PC-9 (cell line): ENCODE data around the gene ADCK2.

Experiments used
- EZH2 ChIP-seq: fragments of 200-600 bp; sonication (generic); IDR thresholded peaks from 2 replicates; pipeline ENCODE4 v1.8.0; 2017; ENCODE audit warnings: antibody characterized with exemption, low read depth
- TF ChIP-seq, protein P1 (sequence below): fragments of 200-600 bp; sonication (generic); conservative IDR thresholded peaks from 2 replicates; pipeline ENCODE4 v1.6.1; 2017; ENCODE audit warnings: mixed run types, antibody characterized with exemption, mild to moderate bottlenecking, moderate library complexity

DNA sequence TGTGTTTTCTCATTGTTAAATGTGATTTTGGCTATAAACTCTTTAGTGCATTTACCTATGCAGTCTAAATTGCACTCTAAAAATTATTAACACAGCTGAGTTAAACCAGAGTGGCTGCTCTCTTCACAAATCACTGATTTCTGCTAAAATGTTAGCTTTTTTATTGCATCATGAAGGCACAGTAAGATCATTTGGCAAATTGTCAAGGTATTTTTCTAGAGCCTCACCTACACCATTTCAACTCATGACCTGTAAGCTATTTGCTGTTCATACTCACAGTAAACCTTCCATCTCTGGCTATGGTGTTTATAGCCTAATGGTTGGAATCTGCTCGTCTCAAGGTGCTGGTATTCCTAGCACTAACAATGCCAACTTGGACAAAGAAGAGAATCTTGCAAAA lies 49.5 kb downstream of the ADCK2 start:
- TF ChIP-seq, protein P1, sequence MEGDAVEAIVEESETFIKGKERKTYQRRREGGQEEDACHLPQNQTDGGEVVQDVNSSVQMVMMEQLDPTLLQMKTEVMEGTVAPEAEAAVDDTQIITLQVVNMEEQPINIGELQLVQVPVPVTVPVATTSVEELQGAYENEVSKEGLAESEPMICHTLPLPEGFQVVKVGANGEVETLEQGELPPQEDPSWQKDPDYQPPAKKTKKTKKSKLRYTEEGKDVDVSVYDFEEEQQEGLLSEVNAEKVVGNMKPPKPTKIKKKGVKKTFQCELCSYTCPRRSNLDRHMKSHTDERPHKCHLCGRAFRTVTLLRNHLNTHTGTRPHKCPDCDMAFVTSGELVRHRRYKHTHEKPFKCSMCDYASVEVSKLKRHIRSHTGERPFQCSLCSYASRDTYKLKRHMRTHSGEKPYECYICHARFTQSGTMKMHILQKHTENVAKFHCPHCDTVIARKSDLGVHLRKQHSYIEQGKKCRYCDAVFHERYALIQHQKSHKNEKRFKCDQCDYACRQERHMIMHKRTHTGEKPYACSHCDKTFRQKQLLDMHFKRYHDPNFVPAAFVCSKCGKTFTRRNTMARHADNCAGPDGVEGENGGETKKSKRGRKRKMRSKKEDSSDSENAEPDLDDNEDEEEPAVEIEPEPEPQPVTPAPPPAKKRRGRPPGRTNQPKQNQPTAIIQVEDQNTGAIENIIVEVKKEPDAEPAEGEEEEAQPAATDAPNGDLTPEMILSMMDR = no peak
- TF ChIP-seq EZH2 = no peak
